IPS DF 19.7 (cell line): ENCODE measurements around the gene SEMA3E.
"Not testable (repeated sequence)": the region's sequence is repeated elsewhere in the genome, so short reads cannot be mapped to it uniquely, and the experiment has no call there.

Experiments used
- DNase-seq: peaks from one replicate; pipeline ENCODE4 v3.0.0-alpha.2; 2013; ENCODE audit warnings: low read depth, low spot score

The SEMA3E gene

DNA sequence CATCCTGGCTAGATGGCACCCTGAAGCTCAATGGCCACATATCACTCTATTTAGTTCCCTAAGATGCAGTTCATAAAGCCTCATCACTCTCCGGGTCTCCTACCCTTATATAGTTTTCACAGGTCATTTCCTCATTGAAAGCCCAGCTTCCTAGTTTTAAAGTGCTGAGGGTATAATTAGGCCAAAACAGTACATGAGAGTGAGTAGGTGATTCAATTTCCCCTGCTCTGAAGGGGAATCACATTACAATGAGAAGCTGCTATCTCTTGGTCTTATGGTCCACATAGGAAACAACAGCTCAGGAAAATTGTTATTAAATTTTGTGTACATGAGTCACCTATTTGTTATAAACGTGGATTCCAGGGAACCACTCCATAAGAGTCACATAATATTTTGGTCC, 162.0 kb downstream of the SEMA3E start:
- no peak for DNase-seq

DNA sequence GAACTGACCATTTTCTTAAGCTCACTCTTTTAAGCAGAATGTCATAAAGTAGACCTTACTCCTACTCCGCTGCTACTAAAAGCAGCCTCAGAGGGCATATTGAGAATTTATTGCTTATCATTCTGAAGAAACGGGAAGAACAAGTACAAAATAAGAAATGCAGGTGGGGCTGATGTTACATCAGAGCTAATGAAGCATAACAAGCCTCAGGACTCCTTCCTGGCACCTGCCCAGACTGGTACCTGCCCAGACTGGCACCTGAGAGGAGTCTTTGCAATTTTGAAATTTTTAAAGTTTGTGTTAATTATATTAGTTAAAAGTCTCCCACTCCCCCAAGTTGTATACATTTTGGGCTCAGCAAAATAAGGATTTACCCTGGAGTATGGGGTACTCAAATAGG, 162.4 kb downstream of the SEMA3E start:
- no peak for DNase-seq

DNA sequence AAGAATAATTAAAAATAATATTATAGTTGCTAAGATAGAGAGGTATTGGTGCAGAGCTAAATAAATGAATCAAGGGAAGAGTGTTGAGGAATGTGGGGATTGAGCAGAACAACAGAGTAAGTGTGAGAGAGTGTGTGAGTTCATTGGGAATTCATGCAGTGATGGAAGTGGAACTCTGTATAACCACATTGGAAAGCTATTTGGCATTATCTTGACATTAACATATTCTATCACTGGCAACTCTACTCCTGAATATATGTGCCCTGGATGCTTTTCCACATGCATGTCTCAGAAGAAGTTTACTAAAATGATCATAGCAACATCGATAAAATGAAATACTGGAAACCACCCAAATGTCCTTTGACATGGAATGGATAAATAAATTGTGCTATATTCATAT, 164.1 kb downstream of the SEMA3E start:
- DNase-seq, result no peak

DNA sequence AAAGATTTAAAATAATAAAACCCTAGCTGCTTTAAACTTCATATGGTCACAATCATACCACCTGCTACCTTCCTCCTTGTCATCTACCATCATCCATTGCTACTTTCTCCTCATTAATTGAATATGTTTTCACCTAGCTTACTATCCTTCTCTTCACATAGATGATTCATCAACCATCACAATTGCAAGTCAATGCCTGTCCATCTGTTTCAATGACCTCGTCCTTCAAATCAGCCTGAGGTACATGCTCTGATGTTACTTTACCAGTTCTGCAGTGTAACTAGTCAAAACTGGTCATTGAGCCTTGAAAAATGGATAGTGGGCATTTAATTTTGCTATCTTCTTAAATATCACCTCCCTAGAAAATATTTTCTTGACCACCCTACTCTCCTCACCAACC, 164.7 kb downstream of the SEMA3E start:
- DNase-seq, result no peak

DNA sequence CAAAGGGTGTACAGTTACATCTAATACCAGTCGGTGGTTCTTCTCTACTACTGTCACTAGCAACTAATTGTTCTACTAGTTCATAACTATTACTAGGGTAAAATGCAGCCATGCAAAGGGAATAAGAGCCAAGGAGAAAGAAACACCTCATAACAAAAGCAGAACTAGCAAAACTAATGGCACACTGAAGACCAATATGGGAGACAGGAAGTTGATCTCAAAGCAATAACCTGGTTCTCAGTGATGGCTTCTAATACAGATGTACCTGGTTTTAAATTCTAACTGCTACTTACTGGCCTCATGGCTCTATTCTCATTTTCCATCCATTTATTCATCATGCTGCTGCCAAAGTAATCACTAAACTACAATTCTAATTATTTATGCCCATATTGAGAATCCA, 170.3 kb downstream of the SEMA3E start:
- DNase-seq, result no peak

DNA sequence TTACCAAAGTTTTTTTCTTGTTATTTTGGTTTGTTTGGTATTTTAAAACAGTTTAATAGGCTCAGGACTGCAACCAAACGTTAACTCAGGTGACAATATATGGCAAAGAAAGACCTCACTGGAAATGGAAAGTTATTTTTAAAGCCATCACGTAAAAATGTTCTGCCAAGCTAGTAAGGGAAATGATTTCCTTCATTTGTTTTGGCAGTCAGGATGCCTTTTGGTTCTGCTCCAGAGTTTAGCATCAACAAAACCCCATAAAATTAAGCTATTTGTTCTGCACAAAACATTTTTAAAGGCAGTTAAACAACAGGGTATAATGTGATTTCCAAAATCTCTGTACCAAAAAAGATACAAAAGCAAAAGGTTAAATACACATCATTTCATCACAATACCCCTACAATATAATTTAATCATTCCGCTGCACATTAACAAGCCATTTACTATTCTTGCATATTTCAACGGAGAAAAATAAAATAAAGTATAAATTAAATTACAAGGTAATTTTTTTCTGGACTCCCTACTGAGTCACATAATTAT, 172.4 kb downstream of the SEMA3E start:
- DNase-seq, result no peak

GRCh38 chr7:83475420-83475819, 173.5 kb downstream of the SEMA3E start:
- DNase-seq, result no peak

DNA sequence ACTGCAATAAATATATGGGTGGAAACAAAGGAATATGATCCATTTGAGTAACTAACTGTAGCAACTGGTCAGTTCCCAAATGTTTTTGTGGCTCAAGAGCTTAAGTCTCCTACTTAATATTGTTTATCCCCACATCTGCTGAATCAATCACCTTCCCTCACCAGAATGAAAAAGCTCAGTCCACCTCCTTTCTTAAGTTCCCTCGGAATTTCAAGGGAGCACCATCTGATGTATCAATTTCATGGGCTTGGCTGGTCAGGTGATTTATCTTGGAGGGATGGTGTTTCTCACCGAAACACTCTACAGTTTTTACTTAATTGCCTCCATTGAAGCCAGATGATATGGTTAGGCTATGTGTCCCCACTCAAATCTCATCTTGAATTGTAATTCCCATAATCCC, 176.6 kb downstream of the SEMA3E start:
- no peak for DNase-seq

DNA sequence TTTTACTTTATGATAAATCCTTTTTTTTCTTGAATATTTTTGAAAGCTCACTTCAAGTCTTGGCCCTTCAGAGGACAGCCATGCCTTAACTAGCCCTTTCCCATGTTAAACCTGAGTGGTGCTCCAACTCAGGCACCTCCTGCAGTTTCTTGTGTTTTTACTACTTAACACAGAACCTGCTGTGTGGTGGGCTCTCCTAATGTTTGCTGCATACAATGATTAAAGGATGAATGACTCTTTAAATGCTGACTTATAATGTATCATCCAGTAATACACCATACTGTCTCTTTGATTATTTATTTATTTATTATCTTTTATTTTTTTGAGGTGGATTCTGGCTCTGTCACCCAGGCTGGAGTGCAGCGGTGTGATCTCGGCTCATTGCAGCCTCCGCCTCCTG, 179.4 kb downstream of the SEMA3E start:
- DNase-seq, result no peak

GRCh38 chr7:83469076-83469475, 179.9 kb downstream of the SEMA3E start:
- no peak for DNase-seq

DNA sequence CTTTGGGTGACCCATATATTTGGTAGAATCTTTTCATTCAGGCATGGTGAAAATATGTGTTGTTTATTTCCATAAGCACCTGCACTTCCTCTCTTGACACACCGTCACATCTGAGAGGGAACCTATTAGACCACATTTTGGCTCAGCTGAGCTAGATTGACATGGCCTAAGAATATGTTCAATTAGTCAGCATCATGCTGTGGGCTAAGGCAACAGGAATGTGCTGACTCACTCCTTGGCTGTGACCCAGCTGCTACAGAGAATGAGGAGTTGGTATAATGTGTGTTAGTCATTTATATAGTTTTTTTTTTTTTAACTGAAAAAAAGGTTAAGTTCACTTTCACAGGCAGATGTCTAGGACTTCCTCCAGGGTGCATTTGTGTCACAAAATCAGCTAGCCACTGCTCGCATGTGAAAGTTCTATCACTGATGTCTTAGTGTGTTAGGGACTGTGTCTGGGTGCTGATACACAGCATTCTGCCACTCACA, 180.6 kb downstream of the SEMA3E start:
- DNase-seq, result no peak

DNA sequence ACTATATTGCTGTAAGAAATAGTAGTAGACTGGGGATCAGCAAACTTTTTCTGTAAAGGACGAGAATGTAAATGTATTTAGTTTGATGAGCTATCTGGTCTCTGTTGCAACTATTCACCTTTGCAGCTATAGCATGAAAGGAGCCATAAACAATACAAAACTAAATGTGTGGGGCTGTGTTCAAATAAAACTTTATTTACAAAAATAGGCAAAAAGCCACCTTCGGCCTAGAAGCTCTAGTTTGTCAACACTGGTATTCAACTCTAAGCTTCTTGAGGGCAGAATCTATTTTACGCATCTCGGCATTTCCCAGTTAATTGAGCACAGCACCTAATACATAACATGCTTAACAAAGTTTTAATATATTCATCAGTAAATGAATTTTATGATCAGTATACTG, 181.4 kb downstream of the SEMA3E start:
- no peak for DNase-seq

- DNase-seq, result no peak
These were observed 182.0 kb downstream of the SEMA3E start for GRCh38 chr7:83466956-83467355.

GRCh38 chr7:83466187-83466923, 182.6 kb downstream of the SEMA3E start:
- DNase-seq, result no peak

DNA sequence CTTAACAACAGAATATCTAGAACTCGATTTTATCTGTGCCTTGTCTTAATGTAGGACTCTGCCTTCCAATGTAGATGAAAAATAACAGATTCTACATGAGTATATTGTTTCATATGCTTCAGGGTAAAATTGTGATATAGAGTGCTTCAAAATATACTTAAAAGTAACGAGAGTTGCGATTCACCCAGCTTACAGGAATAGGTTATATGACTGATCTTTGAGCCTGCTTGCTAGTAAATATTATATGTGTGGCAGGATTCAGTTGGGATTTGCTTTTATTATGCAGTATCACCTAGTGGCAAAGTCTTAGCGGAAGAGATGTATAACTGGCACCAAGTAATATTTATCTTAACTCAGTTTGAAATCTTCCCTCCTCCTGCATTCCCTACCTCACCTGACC, 183.3 kb downstream of the SEMA3E start:
- no peak for DNase-seq

DNA sequence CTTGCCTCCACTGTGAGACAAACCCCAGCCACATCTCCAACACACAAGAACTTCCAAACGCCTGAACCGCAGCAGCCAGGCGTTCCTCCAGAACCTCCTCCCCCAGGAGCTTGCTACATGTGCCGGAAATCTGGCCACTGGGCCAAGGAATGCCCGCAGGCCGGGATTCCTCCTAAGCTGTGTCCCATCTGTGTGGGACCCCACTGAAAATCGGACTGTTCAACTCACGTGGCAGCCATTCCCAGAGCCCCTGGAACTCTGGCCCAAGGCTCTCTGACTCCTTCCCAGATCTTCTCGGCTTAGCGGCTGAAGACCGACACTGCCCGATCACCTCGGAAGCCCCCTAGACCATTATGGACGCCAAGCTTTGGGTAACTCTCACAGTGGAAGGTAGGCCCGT, 187.1 kb downstream of the SEMA3E start:
- DNase-seq, result not testable (repeated sequence)

DNA sequence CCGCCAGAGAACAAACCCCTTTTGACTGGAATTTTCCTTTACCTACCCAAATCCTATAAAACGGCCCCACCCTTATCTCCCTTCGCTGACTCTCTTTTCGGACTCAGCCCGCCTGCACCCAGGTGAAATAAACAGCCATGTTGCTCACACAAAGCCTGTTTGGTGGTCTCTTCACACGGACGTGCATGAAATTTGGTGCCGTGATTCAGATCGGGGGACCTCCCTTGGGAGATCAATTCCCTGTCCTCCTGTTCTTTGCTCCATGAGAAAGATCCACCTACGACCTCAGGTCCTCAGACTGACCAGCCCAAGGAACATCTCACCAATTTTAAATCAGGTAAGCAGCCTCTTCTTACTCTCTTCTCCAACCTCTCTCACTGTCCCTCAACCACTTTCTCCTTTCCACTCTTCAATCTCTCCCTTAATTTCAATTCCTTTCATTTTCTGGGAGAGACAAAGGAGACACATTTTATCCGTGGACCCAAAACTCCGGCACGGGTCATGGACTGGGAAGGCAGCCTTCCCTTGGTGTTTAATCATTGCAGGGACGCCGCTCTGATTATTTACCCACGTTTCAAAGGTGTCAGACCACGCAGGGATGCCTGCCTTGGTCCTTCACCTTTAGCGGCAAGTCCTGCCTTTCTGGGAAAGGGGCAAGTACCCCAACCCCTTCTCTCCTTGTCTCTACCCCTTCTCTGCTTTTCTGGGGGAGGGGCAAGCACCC, 188.8 kb downstream of the SEMA3E start:
- not testable (repeated sequence) for DNase-seq

GRCh38 chr7:83459101-83459929, 189.6 kb downstream of the SEMA3E start:
- not testable (repeated sequence) for DNase-seq

DNA sequence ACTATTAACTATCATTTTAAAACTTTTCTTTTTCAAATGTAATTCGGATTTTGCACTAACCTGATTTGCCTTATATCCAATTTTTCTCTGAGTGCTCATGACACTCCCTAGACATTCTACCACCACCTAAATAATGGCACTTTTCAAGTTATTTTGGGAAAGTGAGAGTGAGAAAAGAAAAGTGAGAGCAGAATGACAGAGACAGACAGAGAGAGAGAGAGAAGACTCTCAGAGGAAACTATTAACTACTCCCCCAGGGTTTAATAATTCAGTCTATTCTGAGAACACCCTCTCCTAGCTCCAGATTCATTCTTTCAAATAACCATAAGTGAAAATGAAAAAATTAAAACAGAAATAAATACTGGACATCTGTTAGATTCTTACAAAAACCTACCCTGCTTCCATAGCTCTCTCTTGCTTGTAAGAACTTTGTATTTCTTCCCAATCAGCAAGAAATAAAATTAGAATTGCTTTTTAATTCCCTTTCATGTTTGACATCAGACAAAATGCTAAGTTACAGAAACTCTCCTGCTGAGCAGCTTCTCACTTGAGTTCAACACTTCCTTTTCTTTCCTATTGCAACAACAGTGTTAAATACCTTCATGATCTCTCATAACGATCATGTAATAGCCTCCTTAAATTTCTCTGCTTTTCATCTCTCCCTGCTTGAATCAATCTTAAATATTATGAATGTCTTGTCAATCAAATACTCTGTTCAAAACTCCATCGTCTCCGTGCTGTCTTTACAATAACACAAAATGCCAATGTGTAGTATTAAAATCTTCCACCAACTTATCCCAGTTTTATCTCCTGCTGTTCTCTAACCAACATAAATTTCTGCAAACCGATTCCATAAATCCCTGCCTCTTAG, 191.7 kb downstream of the SEMA3E start:
- DNase-seq, result no peak

DNA sequence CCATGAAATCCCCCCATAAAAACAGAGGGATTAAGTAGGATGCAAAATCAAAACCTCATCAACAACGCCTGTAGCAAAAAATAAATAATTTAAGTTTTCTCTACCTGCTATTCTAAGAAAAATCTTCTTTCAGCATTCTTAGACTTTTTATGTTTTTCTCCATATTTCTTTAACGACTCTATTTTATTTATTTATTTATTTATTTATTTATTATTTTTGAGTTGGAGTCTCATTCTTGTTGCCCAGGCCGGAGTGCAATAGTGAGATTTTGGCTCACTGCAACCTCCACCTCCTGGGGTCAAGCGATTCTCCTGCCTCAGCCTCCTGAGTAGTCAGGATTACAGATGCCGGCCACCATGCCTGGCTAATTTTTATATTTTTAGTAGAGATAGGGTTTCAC, 192.5 kb downstream of the SEMA3E start:
- no peak for DNase-seq

GRCh38 chr7:83455612-83456011, 193.3 kb downstream of the SEMA3E start:
- no peak for DNase-seq
